HCT116 (cell line): ENCODE results near the gene PNMA6E. TPM values are rescaled to one million over a fixed set of nuclear protein-coding genes. Genes with fewer than 3 reads are reported as not detected.
"Not testable (repeated sequence)": the region's sequence is repeated elsewhere in the genome, so short reads cannot be mapped to it uniquely, and the experiment has no call there.

Experiments used
- ATAC-seq: fragments of 200-7000 bp; cut with Tn5 transposase; 2 replicates; pipeline ENCODE4 v1.9.1; 2020; ENCODE audit warnings: mild to moderate bottlenecking, moderate library complexity
- BruUV-seq: library from RNA; stranded (reverse); fragments of 400-500 nt; replicated peaks from 2 replicates; lab custom pipeline; 2021; lab: Mats Ljungman, UMichigan
- CTCF ChIA-PET: fragments of 300-600 bp; sonication (Branson Sonifier 250); formaldehyde crosslinking; loops from one replicate; lab custom pipeline; 2021; ENCODE audit warnings: antibody characterized with exemption; lab: Charles Lee
- POLR2A ChIA-PET: fragments of 300-600, 350-600 bp; sonication (Branson Sonifier 250); formaldehyde crosslinking; loops from one replicate; lab custom pipeline; 2021; ENCODE audit warnings: antibody characterized with exemption; lab: Charles Lee
- RAD21 ChIA-PET, 2 experiments: fragments of 300-600 bp; sonication (Branson Sonifier 250); formaldehyde crosslinking; loops; one replicate each; lab custom pipeline; 2023; ENCODE audit warnings: low total read pairs in 2 of 2; ENCODE audit not compliant: uncharacterized antibody in 2 of 2, unreplicated experiment in 2 of 2, low non-redundant PET in 1 of 2; lab: Charles Lee
- DNase-seq: peaks from one replicate; pipeline ENCODE4 v3.0.0-alpha.2; 2010; ENCODE audit warnings: low read depth, low spot score
- H2AFZ ChIP-seq: fragments of 200-600 bp; shearing (Covaris generic), sonication (generic); 2 replicates; pipeline ENCODE4 v1.6.1; 2017; ENCODE audit warnings: low read depth, mixed run types, mixed read lengths, antibody characterized with exemption, low read length; ENCODE audit not compliant: poor library complexity, severe bottlenecking
- H3K27ac ChIP-seq: 2 replicates; pipeline ENCODE4 v1.5.1; 2012; ENCODE audit warnings: low read depth, low read length
- H3K27me3 ChIP-seq: fragments of 200-600 bp; sonication (generic); 2 replicates; pipeline ENCODE4 v1.6.1; 2016; ENCODE audit warnings: mixed run types, low read length, mixed read lengths; ENCODE audit not compliant: insufficient read depth
- H3K36me3 ChIP-seq, 2 experiments: fragments of 200-500 bp in 1 of 2; fragments of 200-600 bp in 1 of 2; sonication (Bioruptor generic) in 1 of 2; sonication (generic) in 1 of 2; 2 replicates each; pipeline versions ENCODE4 v1.5.1 to v1.6.1; 2014 to 2016; ENCODE audit warnings: low read length in 2 of 2, inconsistent platforms in 1 of 2, mixed read lengths in 1 of 2, mixed run types in 1 of 2; ENCODE audit not compliant: insufficient read depth in 2 of 2, control insufficient read depth in 1 of 2
- H3K4me1 ChIP-seq, 2 experiments: fragments of 200-600 bp in 1 of 2; sonication (generic) in 1 of 2; 2 replicates each; pipeline versions ENCODE4 v1.5.1 to v1.6.1; 2012 to 2017; ENCODE audit warnings: low read length in 2 of 2, inconsistent platforms in 1 of 2, mild to moderate bottlenecking in 1 of 2, mixed read lengths in 1 of 2, mixed run types in 1 of 2, moderate library complexity in 1 of 2; ENCODE audit not compliant: insufficient read depth in 2 of 2, control insufficient read depth in 1 of 2
- H3K4me2 ChIP-seq: fragments of 200-600 bp; sonication (generic); 2 replicates; pipeline ENCODE4 v1.6.1; 2017; ENCODE audit warnings: mixed run types, low read length, mixed read lengths
- H3K4me3 ChIP-seq, 2 experiments: fragments of 200-600 bp in 1 of 2; sonication (generic) in 1 of 2; replicated peaks in 1 of 2; 2 replicates each; pipeline ENCODE4 v1.5.1; 2011 to 2016; ENCODE audit warnings: low read length in 2 of 2, control low read depth in 1 of 2, low read depth in 1 of 2, mild to moderate bottlenecking in 1 of 2, mixed read lengths in 1 of 2, mixed run types in 1 of 2
- H3K79me2 ChIP-seq: fragments of 200-600 bp; sonication (generic); 2 replicates; pipeline ENCODE4 v1.6.1; 2017; ENCODE audit warnings: mild to moderate bottlenecking, mixed run types, low read length, moderate library complexity, mixed read lengths; ENCODE audit not compliant: insufficient read depth
- H3K9ac ChIP-seq: fragments of 200-600 bp; sonication (generic); 2 replicates; pipeline ENCODE4 v1.6.1; 2016; ENCODE audit warnings: low read length, mixed read lengths
- H3K9me2 ChIP-seq: fragments of 200-600 bp; sonication (generic), shearing (Covaris generic); 2 replicates; pipeline ENCODE4 v1.6.1; 2017; ENCODE audit warnings: mixed run types, mild to moderate bottlenecking, moderate library complexity; ENCODE audit not compliant: insufficient read depth
- H3K9me3 ChIP-seq, 2 experiments: fragments of 200-500 bp in 1 of 2; fragments of 200-600 bp in 1 of 2; sonication (Bioruptor generic) in 1 of 2; sonication (generic) in 1 of 2; 2 replicates each; pipeline ENCODE4 v1.6.1; 2014 to 2017; ENCODE audit warnings: low read length in 2 of 2, mixed read lengths in 2 of 2, inconsistent platforms in 1 of 2, low read depth in 1 of 2, mild to moderate bottlenecking in 1 of 2, mixed run types in 1 of 2, moderate library complexity in 1 of 2; ENCODE audit not compliant: control insufficient read depth in 1 of 2, insufficient read depth in 1 of 2
- H4K20me1 ChIP-seq: fragments of 200-600 bp; sonication (generic), shearing (Covaris generic); 2 replicates; pipeline ENCODE4 v1.6.1; 2017; ENCODE audit warnings: mixed run types, mild to moderate bottlenecking, moderate library complexity; ENCODE audit not compliant: insufficient read depth
- ATF3 ChIP-seq: IDR thresholded peaks from 2 replicates; pipeline ENCODE4 v1.6.1; 2012
- CBX3 ChIP-seq: IDR thresholded peaks from 2 replicates; pipeline ENCODE4 v1.6.1; 2012; ENCODE audit warnings: low read depth
- CEBPB ChIP-seq: IDR thresholded peaks from 2 replicates; pipeline ENCODE4 v1.6.1; 2012; ENCODE audit warnings: low read depth
- CTCF ChIP-seq, 3 experiments: fragments of 200-600 bp in 1 of 3; sonication (generic) in 1 of 3; IDR thresholded peaks in 2 of 3; conservative IDR thresholded peaks in 1 of 3; 2 replicates each; pipeline ENCODE4 v1.5.1; 2012 to 2017; ENCODE audit warnings: low read depth in 2 of 3, low read length in 2 of 3, antibody characterized with exemption in 1 of 3, borderline replicate concordance in 1 of 3, control low read depth in 1 of 3, mild to moderate bottlenecking in 1 of 3, mixed read lengths in 1 of 3, mixed run types in 1 of 3, moderate library complexity in 1 of 3; ENCODE audit not compliant: insufficient read depth in 1 of 3
- EGR1 ChIP-seq: IDR thresholded peaks from 2 replicates; pipeline ENCODE4 v1.6.1; 2012; ENCODE audit warnings: low read depth
- ELF1 ChIP-seq: IDR thresholded peaks from 2 replicates; pipeline ENCODE4 v1.6.1; 2012; ENCODE audit warnings: low read depth, borderline replicate concordance
- EZH2 ChIP-seq: fragments of 200-600 bp; sonication (generic); IDR thresholded peaks from 2 replicates; pipeline ENCODE4 v1.6.1; 2017; ENCODE audit warnings: antibody characterized with exemption, mixed run types
- EZH2phosphoT487 ChIP-seq: fragments of 200-600 bp; IDR thresholded peaks from 2 replicates; pipeline ENCODE4 v1.6.1; 2018; ENCODE audit warnings: antibody characterized with exemption, borderline replicate concordance
- FOSL1 ChIP-seq: IDR thresholded peaks from 2 replicates; pipeline ENCODE4 v1.6.1; 2012; ENCODE audit warnings: low read depth
- MAX ChIP-seq: IDR thresholded peaks from 2 replicates; pipeline ENCODE4 v1.6.1; 2012
- POLR2A ChIP-seq: IDR thresholded peaks from 2 replicates; pipeline ENCODE4 v1.7.0; 2011; ENCODE audit warnings: borderline replicate concordance; ENCODE audit not compliant: insufficient read depth, insufficient read length; ENCODE audit errors: extremely low read depth
- POLR2AphosphoS5 ChIP-seq: IDR thresholded peaks from 2 replicates; pipeline ENCODE4 v1.6.1; 2011; ENCODE audit warnings: mild to moderate bottlenecking, low read depth, low read length, moderate library complexity
- REST ChIP-seq: IDR thresholded peaks from 2 replicates; pipeline ENCODE4 v1.6.1; 2012; ENCODE audit warnings: low read depth
- SIN3A ChIP-seq: IDR thresholded peaks from 2 replicates; pipeline ENCODE4 v1.6.1; 2012; ENCODE audit warnings: low read depth
- SP1 ChIP-seq: IDR thresholded peaks from 2 replicates; pipeline ENCODE4 v1.6.1; 2012; ENCODE audit warnings: low read depth
- SRF ChIP-seq: IDR thresholded peaks from 2 replicates; pipeline ENCODE4 v1.6.1; 2012; ENCODE audit warnings: low read depth
- TCF7L2 ChIP-seq: IDR thresholded peaks from 2 replicates; pipeline ENCODE4 v1.7.0; 2011; ENCODE audit warnings: borderline replicate concordance, inconsistent platforms; ENCODE audit not compliant: insufficient read depth, insufficient read length; ENCODE audit errors: extremely low read depth
- ZFX ChIP-seq: fragments of 450-650 bp; IDR thresholded peaks from 2 replicates; pipeline ENCODE4 v1.6.1; 2017
- ZNF274 ChIP-seq: fragments of 200-500 bp; sonication (Bioruptor generic); IDR thresholded peaks from 2 replicates; pipeline ENCODE4 v1.6.1; 2014; ENCODE audit warnings: mild to moderate bottlenecking, low read depth, low read length, inconsistent platforms
- intact Hi-C: fragments of 100-400 bp; cut with micrococcal nuclease; formaldehyde crosslinking; loops from 2 replicates; pipeline ENCODE4 v1.10.0; 2022
- total RNA-seq: library from RNA; stranded (reverse); gene quantifications from one replicate; pipeline ENCODE4 v1.2.1, GENCODE V29; 2021; ENCODE audit not compliant: unreplicated experiment

Gene PNMA6E
- total RNA-seq, 1 experiment from 2014 or later, result not detected

GRCh38 chrX:153392642-153393321 lies 8.4 kb downstream of the PNMA6E start:
- H3K4me3 ChIP-seq, result no peak overlapping the region
- no peaks in the 10 kb centered on the region for H3K9me2 ChIP-seq
- no peak overlapping the region for H3K4me2 ChIP-seq
- H3K27ac ChIP-seq, result no peak overlapping the region
- H3K36me3 ChIP-seq, result no peaks in the 10 kb centered on the region
- H4K20me1 ChIP-seq, result no peaks in the 10 kb centered on the region
- no peaks in the 10 kb centered on the region for H3K27me3 ChIP-seq
- no peaks in the 10 kb centered on the region for H3K79me2 ChIP-seq
- DNase-seq, result no peak
- TF ChIP-seq ATF3 (no peak), ZFX (no peak), SP1 (no peak), MAX (no peak), POLR2A (no peak), CBX3 (no peak), TCF7L2 (no peak), EZH2phosphoT487 (no peak), REST (no peak), EGR1 (no peak), SRF (no peak), SIN3A (no peak), CEBPB (no peak), EZH2 (no peak), ELF1 (no peak), CTCF (IDR thresholded peaks at IDR 0.05 in 2 of 3, conservative IDR thresholded peaks at IDR 0.05 in 1 of 3; ENCODE audit: borderline replicate concordance in 1 of 3, insufficient read depth in 1 of 3, low read depth in 2 of 3, low read length in 2 of 3) (no peak), FOSL1 (no peak), POLR2AphosphoS5 (no peak), ZNF274 (no peak)
- TF ChIP-seq, all 23 proteins: peak for 0
- ChIA-PET POLR2A (no interaction called here), CTCF (no interaction called here), RAD21 (no interaction called here)
- intact Hi-C loops, result no loop called here
- no peak for ATAC-seq
- Histone ChIP-seq H2AFZ (no peak overlapping the region), H3K9me3 (no peaks in the 10 kb centered on the region), H3K4me1 (no peaks in the 10 kb centered on the region), H3K9ac (no peak overlapping the region)
- no TSS peak for BruUV-seq

DNA sequence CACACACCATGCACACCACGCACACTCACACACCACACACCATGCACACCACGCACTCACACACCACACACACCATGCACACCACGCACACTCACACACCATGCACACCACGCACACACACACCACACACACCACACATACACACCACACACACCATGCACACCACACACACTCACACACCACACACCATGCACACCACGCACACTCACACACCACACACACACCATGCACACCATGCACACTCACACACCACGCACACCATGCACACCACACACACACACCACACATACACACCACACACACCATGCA lies 11.7 kb downstream of the PNMA6E start:
- H3K9me3 ChIP-seq, H2AFZ ChIP-seq, H3K9me2 ChIP-seq, BruUV-seq, DNase-seq, H3K4me1 ChIP-seq, CTCF ChIA-PET, H3K79me2 ChIP-seq, H3K9ac ChIP-seq, H3K4me3 ChIP-seq, H3K27me3 ChIP-seq, H3K4me2 ChIP-seq, H4K20me1 ChIP-seq, H3K36me3 ChIP-seq, RAD21 ChIA-PET, intact Hi-C loops, ATAC-seq, H3K27ac ChIP-seq, POLR2A ChIA-PET: not testable (repeated sequence)
